ENCODE measurements around the gene UBALD1.

UBALD1 gene

DNA sequence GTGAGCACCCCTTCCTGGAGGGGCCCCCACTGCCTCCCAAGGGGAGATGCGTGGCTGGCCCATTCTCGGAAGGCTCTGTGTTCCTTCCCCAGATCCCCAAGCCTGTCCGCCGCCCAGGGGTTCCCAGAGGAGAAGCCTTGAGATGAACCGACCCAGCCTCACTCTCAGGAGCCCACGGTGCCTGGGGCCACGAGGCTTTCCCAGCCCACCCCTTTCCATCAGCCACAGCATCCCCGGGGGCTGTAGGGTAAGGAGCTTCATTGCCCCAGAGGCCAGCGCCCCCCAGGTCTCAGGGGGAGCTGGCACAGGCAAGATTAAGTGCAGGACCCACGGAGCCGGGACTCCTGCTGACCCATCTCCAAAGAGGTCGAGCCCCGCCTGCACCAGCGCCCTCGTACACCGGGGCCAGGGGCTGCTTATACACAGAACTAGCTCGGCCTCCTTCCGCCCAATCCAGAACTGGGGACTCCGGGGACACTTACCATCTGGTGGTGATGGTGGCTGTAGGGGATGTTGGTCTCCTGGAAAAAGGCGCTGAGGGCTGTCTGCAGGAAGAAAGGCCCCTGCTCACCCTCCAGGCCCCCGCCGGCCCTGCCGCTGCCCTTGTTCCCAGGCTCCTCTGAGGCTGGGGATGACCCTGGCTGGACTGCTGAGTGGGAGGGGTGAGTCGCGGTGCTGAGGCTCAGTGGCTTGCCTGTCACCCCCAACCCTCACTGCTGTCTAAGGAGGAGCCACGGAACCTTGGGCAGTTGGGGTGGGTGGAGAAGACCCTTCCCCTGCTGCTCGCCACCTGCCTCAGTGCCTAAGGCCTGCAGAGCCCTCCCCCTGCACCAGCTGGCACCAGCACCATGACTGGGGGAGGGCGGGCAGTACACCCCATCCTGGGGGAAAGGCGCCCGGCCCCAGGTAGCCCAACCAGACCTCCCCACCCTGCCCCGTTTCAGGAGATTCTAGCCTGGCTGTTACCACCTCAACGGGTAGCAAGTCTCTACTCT, 4.4 kb downstream of the UBALD1 start:
- no peaks in the 10 kb centered on the region for H3K27me3 ChIP-seq (ENCODE audit: control insufficient read depth, insufficient read depth, low read length)
- H3K9me3 ChIP-seq (ENCODE audit: control insufficient read depth, insufficient read depth, low read length): no peaks in the 10 kb centered on the region
- peaks cover 3% of the 10 kb centered on the region for H3K4me1 ChIP-seq (ENCODE audit: control insufficient read depth, insufficient read depth, low read length)
- peaks cover 30% of the 10 kb centered on the region for H3K36me3 ChIP-seq (ENCODE audit: control insufficient read depth, insufficient read depth, low read length)
- no peak overlapping the region for H3K4me3 ChIP-seq (ENCODE audit: low read depth, low read length)
- H3K9ac ChIP-seq (ENCODE audit: low read depth, low read length): no peak overlapping the region

DNA sequence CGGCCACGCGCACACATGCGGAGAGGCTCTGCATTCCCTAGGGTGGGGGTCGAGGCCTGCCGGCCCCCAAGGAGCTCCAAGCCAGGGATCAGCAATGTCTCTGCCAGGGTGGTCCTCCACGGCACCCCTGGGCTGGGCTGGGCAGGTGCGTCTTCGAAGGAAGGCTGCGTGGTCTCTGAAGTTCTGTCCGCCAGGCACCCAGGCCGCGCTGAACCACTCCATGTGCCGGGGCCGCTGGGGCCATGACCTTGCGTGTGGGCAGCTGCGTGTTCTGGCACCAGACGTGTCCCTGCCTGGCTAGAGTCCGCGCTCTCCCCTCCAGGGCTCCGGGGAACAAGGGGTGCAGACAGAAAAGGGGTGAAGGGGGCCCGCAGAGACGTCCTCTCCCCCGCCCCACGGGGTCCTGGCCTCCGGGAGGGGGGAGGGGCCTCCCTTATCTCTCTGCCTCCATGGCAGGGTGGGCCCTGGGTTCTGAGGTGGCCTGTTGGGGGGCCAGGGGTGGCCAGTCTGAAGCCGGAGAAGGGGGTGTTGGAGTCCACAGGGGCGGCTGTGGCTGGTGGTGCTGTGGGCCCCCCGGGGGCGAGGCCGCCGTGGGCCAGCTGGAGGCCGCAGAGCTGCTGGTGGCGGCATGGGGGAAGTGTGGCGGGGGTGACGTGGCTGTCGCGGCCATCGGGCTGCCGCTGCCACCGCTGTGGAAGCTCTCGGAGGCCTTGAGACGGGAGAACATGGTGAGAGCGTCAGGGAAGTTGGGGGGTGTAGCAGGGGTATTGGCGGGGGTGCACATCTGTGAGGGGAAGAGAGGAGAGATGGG, 5.3 kb downstream of the UBALD1 start:
- H3K4me1 ChIP-seq (ENCODE audit: control insufficient read depth, insufficient read depth, low read length): peaks cover 3% of the 10 kb centered on the region
- no peaks in the 10 kb centered on the region for H3K9me3 ChIP-seq (ENCODE audit: control insufficient read depth, insufficient read depth, low read length)
- peaks cover 30% of the 10 kb centered on the region for H3K36me3 ChIP-seq (ENCODE audit: control insufficient read depth, insufficient read depth, low read length)
- no peak overlapping the region for H3K9ac ChIP-seq (ENCODE audit: low read depth, low read length)
- no peak overlapping the region for H3K4me3 ChIP-seq (ENCODE audit: low read depth, low read length)
- H3K27me3 ChIP-seq (ENCODE audit: control insufficient read depth, insufficient read depth, low read length): no peaks in the 10 kb centered on the region

DNA sequence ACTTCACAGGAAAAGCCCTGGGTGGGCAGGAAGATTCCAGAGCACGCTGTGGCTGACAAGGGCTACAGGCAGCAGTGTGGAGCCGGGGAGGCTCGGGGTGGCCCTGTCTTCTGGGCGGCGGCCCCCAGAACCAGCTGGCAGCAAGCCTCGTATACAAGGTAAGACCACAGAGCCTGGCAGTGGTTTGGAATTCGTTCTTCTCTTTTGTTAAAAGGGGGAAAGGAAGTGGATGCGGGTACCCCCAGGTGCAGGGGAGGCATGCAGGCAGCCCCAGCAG, 6.0 kb downstream of the UBALD1 start:
- Histone ChIP-seq H3K9ac (ENCODE audit: low read depth, low read length) (no peak overlapping the region), H3K27me3 (ENCODE audit: control insufficient read depth, insufficient read depth, low read length) (no peaks in the 10 kb centered on the region), H3K4me3 (ENCODE audit: low read depth, low read length) (no peak overlapping the region), H3K36me3 (ENCODE audit: control insufficient read depth, insufficient read depth, low read length) (peaks cover 30% of the 10 kb centered on the region), H3K9me3 (ENCODE audit: control insufficient read depth, insufficient read depth, low read length) (no peaks in the 10 kb centered on the region), H3K4me1 (ENCODE audit: control insufficient read depth, insufficient read depth, low read length) (peaks cover 3% of the 10 kb centered on the region)

DNA sequence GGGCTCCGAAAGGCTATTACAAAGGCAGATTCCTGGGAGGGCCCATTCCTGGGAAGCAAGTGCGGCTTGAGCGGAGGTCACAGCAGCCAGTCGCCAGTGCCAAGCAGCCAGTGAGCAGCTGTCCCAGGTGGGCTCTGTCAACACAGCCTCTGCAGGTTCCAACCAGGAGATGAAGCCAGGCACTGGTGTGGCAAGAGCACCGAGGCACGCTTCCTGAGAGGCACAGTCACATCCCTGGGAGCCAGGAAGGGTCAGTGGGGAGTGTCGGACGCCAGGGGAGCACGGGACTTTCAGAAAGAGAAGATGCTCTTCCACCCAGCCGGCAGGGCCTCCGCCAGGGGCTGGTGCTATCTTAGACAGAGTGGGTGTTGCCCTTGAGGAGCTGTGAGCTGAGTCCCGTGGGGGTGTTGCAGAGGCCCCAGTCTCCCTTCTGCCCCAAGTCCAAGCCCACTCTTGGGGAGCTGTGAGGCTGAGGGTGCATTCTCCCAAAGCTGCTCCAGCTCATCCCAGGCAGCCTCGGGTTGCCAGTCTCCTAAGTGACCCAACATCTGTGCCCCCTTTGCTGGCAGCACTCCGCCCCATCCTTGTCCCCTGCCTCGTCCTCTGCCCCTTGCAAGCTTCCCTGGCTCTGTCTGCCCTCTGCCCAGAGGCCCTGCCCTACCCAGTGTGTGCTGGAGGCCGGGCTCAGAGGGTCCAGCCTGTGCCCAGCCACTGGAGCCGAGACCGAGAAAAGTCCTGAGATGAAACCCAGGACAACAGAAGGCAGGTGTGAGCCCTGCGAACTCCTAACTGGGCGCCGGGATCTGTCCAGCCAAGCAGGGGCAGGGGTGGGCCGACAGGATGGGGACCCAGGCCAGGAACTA, 6.6 kb downstream of the UBALD1 start:
- peaks cover 30% of the 10 kb centered on the region for H3K36me3 ChIP-seq (ENCODE audit: control insufficient read depth, insufficient read depth, low read length)
- H3K4me3 ChIP-seq (ENCODE audit: low read depth, low read length): no peak overlapping the region
- H3K4me1 ChIP-seq (ENCODE audit: control insufficient read depth, insufficient read depth, low read length): peaks cover 3% of the 10 kb centered on the region
- no peaks in the 10 kb centered on the region for H3K9me3 ChIP-seq (ENCODE audit: control insufficient read depth, insufficient read depth, low read length)
- H3K27me3 ChIP-seq (ENCODE audit: control insufficient read depth, insufficient read depth, low read length): no peaks in the 10 kb centered on the region
- H3K9ac ChIP-seq (ENCODE audit: low read depth, low read length): no peak overlapping the region

DNA sequence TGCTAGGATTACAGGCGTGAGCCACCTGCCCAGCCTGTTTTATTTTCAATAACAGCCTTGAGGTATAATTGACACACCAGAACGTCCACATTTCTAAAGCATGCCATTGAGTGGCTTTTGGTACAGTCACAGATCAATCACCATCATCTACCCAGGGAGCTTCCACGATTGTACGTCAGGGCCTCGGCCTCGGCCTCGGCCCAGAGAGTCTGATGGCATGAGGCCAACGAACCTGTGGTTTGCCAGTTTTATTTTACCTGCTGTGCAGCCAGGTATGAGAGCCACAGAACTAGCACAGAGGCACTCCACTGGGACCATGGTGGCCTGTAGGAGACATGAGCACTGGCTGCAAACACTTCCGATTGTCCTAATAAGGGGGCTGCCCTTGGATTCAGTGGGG, 8.3 kb downstream of the UBALD1 start:
- Histone ChIP-seq H3K36me3 (ENCODE audit: control insufficient read depth, insufficient read depth, low read length) (peaks cover 28% of the 10 kb centered on the region), H3K4me1 (ENCODE audit: control insufficient read depth, insufficient read depth, low read length) (peaks cover 2% of the 10 kb centered on the region), H3K27me3 (ENCODE audit: control insufficient read depth, insufficient read depth, low read length) (no peaks in the 10 kb centered on the region), H3K4me3 (ENCODE audit: low read depth, low read length) (no peak overlapping the region), H3K9ac (ENCODE audit: low read depth, low read length) (no peak overlapping the region), H3K9me3 (ENCODE audit: control insufficient read depth, insufficient read depth, low read length) (no peaks in the 10 kb centered on the region)

DNA sequence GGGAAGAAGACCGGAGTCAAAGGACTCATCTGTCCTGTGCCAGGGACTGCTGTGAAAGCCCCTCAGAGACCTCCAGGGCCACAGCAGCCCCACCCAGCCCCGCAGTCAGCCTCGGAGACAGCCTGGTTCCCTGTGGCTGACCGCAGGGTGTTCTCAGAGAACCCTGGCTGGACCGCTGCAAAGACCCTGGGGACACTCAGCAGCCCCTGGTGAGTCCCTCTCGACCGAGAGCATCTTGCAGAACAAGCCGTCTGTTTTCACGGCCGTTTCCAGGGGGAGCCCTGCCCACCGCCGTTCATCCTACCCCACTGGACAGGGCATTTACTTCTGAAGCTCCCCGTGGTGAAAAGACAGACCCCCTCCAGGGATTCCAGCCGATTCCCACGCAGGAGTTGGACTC, 10.3 kb downstream of the UBALD1 start:
- H3K9me3 ChIP-seq (ENCODE audit: control insufficient read depth, insufficient read depth, low read length): no peaks in the 10 kb centered on the region
- no peak overlapping the region for H3K4me3 ChIP-seq (ENCODE audit: low read depth, low read length)
- peaks cover 2% of the 10 kb centered on the region for H3K4me1 ChIP-seq (ENCODE audit: control insufficient read depth, insufficient read depth, low read length)
- H3K27me3 ChIP-seq (ENCODE audit: control insufficient read depth, insufficient read depth, low read length): no peaks in the 10 kb centered on the region
- H3K36me3 ChIP-seq (ENCODE audit: control insufficient read depth, insufficient read depth, low read length): peaks cover 21% of the 10 kb centered on the region
- no peak overlapping the region for H3K9ac ChIP-seq (ENCODE audit: low read depth, low read length)

DNA sequence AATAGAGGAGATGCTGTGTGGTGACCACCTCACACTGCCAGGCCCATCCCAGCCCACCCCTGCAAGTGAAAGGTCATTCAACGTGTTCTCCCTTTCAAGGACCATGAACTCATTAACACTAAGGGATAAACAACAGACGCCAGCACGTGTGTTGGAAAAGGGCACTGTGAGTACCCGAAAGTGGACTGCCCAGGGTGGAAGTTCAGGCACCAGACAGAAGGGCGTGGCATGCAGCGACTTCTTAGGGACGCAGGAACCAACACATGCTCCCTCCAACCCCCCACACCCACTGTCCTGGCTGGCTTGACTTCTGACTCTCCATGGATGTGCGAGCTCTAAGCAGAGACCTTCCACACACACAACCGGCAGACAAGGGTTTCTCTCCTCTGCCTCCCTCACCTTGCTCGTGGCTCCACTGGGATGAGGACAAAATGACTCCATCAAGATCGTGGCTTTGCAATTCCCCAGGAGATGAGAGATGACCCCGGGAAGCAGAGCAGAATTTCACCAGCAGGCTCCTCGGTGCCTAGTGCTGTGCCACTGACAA, 11.0 kb downstream of the UBALD1 start:
- Histone ChIP-seq H3K9me3 (ENCODE audit: control insufficient read depth, insufficient read depth, low read length) (no peaks in the 10 kb centered on the region), H3K36me3 (ENCODE audit: control insufficient read depth, insufficient read depth, low read length) (peaks cover 15% of the 10 kb centered on the region), H3K4me3 (ENCODE audit: low read depth, low read length) (no peak overlapping the region), H3K9ac (ENCODE audit: low read depth, low read length) (no peak overlapping the region), H3K4me1 (ENCODE audit: control insufficient read depth, insufficient read depth, low read length) (peaks cover 2% of the 10 kb centered on the region), H3K27me3 (ENCODE audit: control insufficient read depth, insufficient read depth, low read length) (no peaks in the 10 kb centered on the region)

DNA sequence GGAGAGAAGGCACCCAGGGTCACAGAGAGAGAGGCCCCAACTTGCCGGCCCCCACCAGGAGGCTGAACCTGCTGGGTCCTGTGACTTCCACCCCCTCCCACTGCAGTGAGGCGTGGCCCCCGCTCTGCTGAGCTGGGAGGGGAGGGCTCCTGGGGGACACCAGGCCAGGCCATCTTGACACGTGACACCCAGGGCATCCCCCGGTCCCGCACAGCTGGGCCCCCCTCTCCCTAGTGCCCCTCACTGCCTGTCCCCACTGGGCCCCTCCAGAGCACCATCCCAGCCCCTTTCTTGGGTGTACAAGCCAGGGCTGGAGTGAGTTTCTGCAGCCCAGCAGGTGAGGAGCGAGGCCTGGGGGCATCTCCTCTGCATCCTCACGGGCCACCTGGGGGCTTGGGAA, 12.4 kb downstream of the UBALD1 start:
- no peaks in the 10 kb centered on the region for H3K9me3 ChIP-seq (ENCODE audit: control insufficient read depth, insufficient read depth, low read length)
- peaks cover 2% of the 10 kb centered on the region for H3K4me1 ChIP-seq (ENCODE audit: control insufficient read depth, insufficient read depth, low read length)
- no peak overlapping the region for H3K4me3 ChIP-seq (ENCODE audit: low read depth, low read length)
- peaks cover 4% of the 10 kb centered on the region for H3K36me3 ChIP-seq (ENCODE audit: control insufficient read depth, insufficient read depth, low read length)
- no peaks in the 10 kb centered on the region for H3K27me3 ChIP-seq (ENCODE audit: control insufficient read depth, insufficient read depth, low read length)
- H3K9ac ChIP-seq (ENCODE audit: low read depth, low read length): no peak overlapping the region

DNA sequence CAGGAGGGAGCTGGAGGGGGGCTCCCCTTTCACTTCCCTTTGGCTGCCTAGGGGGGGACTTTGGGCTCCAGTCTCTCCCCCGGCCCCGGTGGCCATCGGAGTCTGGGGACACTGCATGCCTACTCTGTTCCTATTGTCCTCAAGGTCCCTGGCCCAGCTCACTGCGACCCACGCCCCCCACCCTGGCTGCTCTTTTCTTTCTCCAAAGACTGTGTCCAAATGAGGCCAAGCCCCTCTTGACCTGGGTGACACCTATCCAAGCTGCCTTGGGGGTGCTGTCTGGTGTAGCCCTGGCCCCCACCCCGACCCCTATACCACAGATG, 12.9 kb downstream of the UBALD1 start:
- Histone ChIP-seq H3K27me3 (ENCODE audit: control insufficient read depth, insufficient read depth, low read length) (no peaks in the 10 kb centered on the region), H3K36me3 (ENCODE audit: control insufficient read depth, insufficient read depth, low read length) (peaks cover 3% of the 10 kb centered on the region), H3K4me3 (ENCODE audit: low read depth, low read length) (no peak overlapping the region), H3K4me1 (ENCODE audit: control insufficient read depth, insufficient read depth, low read length) (peaks cover 2% of the 10 kb centered on the region), H3K9me3 (ENCODE audit: control insufficient read depth, insufficient read depth, low read length) (no peaks in the 10 kb centered on the region), H3K9ac (ENCODE audit: low read depth, low read length) (no peak overlapping the region)

DNA sequence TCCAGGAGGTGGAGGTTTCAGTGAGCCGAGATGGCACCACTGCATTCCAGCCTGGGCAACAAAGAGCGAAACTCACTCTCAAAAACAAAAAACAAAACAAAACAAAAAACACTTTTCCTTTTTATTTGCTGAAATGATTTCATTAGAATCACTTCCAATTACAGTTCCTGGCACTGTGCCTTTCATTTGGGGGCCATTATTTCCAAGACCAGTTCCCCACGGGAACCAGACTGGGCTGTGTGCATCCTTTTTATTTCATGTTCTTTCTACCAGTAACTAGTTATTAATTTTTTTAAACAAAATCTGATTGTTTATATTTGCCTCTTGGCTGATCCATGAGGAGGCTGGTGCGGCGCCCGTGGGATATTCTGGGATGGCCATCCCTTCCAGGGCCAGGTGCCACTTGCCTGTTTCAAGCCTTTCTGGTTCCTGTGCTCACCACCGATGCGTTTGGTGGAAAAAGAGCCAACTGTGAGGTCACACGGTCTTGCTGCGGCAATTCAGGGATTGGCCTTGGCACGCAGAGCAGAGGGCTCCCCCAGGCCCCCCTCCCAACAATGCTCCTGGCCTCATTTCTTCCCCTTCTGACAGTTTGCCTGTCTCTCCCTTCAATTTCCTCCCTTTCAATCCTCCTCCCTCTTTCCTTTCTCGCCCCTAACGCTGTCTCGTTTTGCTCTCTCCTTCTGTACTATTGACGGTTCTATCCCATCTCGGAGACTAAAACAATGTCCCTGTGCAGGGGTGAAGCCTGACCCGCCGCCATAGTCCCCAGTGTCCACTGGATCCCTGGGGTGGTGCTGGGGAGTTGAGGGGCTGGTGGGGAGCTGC, 13.4 kb downstream of the UBALD1 start:
- Histone ChIP-seq H3K9me3 (ENCODE audit: control insufficient read depth, insufficient read depth, low read length) (no peaks in the 10 kb centered on the region), H3K36me3 (ENCODE audit: control insufficient read depth, insufficient read depth, low read length) (no peaks in the 10 kb centered on the region), H3K4me3 (ENCODE audit: low read depth, low read length) (no peak overlapping the region), H3K27me3 (ENCODE audit: control insufficient read depth, insufficient read depth, low read length) (no peaks in the 10 kb centered on the region), H3K9ac (ENCODE audit: low read depth, low read length) (no peak overlapping the region), H3K4me1 (ENCODE audit: control insufficient read depth, insufficient read depth, low read length) (peaks cover 2% of the 10 kb centered on the region)

DNA sequence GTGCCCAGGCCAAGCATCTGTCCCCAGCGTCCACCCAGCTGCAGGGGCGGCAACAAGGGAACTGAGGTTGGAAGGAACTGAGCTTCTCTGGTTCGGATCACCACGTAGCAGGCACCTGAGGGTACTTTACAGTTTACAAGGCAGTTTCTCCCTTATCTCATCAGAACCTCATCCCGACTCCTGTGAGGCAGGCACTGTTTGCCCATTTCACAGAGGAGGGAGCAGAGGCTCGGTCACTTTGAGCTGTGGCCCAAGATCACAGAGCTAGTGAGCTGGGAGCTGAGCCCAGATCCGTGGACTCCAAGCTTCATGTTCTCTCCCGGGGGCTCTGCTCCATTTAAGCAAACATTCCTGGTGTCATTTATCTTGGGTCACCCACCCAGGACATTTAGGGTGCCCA, 15.1 kb downstream of the UBALD1 start:
- Histone ChIP-seq H3K4me3 (ENCODE audit: low read depth, low read length) (no peak overlapping the region), H3K9ac (ENCODE audit: low read depth, low read length) (no peak overlapping the region), H3K9me3 (ENCODE audit: control insufficient read depth, insufficient read depth, low read length) (no peaks in the 10 kb centered on the region), H3K36me3 (ENCODE audit: control insufficient read depth, insufficient read depth, low read length) (no peaks in the 10 kb centered on the region), H3K27me3 (ENCODE audit: control insufficient read depth, insufficient read depth, low read length) (no peaks in the 10 kb centered on the region), H3K4me1 (ENCODE audit: control insufficient read depth, insufficient read depth, low read length) (peaks cover 2% of the 10 kb centered on the region)

Measured in iPS-15b (cell line).